ENCODE measurements around the gene TTC13.

GRCh38 chr1:230883967-230884366 is 94.7 kb downstream of the TTC13 start:
- TF ChIP-seq RCOR1 (IDR thresholded peaks at IDR 0.05; ENCODE audit: low read length) (no peak), RAD21 (IDR thresholded peaks at IDR 0.05; ENCODE audit: low read length) (no peak)

All from SK-N-SH (cell line).